ENCODE results near the gene GEMIN8.

GEMIN8 gene

DNA sequence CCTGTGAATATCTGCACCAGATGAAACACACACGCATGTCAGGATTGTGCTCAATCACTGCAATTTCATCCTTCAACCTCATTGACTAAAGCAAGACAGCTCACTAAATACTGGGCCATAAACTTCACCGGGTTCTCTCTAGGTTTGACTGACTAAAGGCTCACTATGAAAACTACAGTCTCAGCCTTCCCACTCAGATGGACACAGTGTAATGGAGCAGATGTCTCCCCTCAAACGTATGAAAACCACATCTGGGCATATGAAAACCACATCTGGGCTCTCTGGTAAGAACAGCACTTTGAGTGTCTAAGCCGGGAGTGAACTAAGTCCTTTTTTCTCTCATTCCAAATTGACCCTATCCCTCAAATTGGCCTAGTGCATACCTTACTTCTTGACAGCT lies 15.2 kb downstream of the GEMIN8 start:
- Histone ChIP-seq H3K4me3 (ENCODE audit: low read length) (no peak overlapping the region), H3K9ac (ENCODE audit: low read depth, low read length) (no peak overlapping the region), H3K27me3 (ENCODE audit: insufficient read depth, low read length) (no peaks in the 10 kb centered on the region), H3K4me1 (ENCODE audit: insufficient read depth, low read length) (no peaks in the 10 kb centered on the region), H3K36me3 (ENCODE audit: insufficient read depth, low read depth, low read length) (peaks cover 18% of the 10 kb centered on the region), H3K27ac (ENCODE audit: low read length) (no peak overlapping the region), H3K9me3 (ENCODE audit: insufficient read depth, low read depth, low read length) (no peaks in the 10 kb centered on the region)

DNA sequence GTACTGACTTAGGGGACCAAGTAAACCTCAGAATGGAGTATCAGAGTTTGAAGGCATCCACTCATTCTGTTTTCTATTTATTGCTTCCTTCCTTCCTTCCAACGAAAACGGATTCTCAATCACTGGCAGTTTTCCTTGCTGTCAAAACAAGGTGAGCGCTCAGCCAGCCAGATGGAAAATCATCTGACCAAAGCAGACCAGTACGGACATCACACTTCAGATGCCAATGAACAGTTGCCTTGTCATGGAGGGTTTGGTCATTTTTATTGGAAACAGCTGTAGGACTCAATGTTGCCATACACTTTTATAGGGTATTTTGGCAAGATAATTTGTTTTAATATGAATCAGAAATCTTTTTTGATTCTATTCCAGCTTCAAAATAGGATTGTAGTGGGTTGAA lies 16.6 kb downstream of the GEMIN8 start:
- no peak overlapping the region for H3K27ac ChIP-seq (ENCODE audit: low read length)
- H3K9ac ChIP-seq (ENCODE audit: low read depth, low read length), result no peak overlapping the region
- H3K4me3 ChIP-seq (ENCODE audit: low read length), result no peak overlapping the region
- peaks cover 15% of the 10 kb centered on the region for H3K36me3 ChIP-seq (ENCODE audit: insufficient read depth, low read depth, low read length)
- H3K27me3 ChIP-seq (ENCODE audit: insufficient read depth, low read length), result no peaks in the 10 kb centered on the region
- no peaks in the 10 kb centered on the region for H3K9me3 ChIP-seq (ENCODE audit: insufficient read depth, low read depth, low read length)
- no peaks in the 10 kb centered on the region for H3K4me1 ChIP-seq (ENCODE audit: insufficient read depth, low read length)

DNA sequence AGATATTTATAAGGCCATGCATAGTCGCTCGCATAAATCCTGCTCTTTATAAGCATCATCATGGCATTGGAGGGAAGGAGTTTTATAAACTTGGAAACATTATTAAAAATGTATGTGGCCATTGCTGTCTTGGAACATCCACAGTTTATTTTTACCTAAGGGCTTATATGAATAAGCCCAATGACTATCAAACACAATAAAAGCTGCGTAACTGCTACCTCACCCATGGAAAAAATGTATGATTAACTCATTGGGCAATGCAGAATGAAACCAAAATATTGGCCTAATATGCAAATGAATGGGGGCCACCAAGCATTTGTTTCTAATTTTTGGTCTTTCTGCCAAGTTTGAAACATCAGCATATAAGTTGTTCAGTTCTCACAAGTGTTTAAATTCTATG lies 19.1 kb downstream of the GEMIN8 start:
- H3K27me3 ChIP-seq (ENCODE audit: insufficient read depth, low read length), result no peaks in the 10 kb centered on the region
- no peaks in the 10 kb centered on the region for H3K4me1 ChIP-seq (ENCODE audit: insufficient read depth, low read length)
- no peak overlapping the region for H3K27ac ChIP-seq (ENCODE audit: low read length)
- H3K9ac ChIP-seq (ENCODE audit: low read depth, low read length), result no peak overlapping the region
- no peaks in the 10 kb centered on the region for H3K9me3 ChIP-seq (ENCODE audit: insufficient read depth, low read depth, low read length)
- no peak overlapping the region for H3K4me3 ChIP-seq (ENCODE audit: low read length)
- H3K36me3 ChIP-seq (ENCODE audit: insufficient read depth, low read depth, low read length), result 0 out of 2 replicates have a peak, but pooled peaks cover 3% of the 10 kb centered on the region

DNA sequence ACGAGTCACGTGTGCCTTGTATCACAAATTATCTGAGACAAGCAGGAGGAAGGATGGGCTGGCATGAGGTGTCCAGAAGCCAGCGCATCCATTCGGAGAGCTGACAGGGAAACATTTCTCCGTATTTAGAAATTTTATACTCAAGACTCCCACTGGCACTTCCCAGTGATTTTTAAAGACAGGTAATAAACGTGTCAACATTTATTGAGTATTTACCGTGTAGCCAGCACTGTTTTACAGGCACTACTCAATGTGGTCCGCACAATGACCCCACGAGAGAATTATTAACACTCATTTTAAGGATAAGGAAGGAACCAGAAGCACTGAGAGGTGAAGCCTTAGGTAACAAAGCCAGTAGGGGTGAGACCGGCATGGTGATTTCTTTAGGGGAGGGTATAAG lies 23.2 kb downstream of the GEMIN8 start:
- Histone ChIP-seq H3K36me3 (ENCODE audit: insufficient read depth, low read depth, low read length) (0 out of 2 replicates have a peak, but pooled peaks cover 3% of the 10 kb centered on the region), H3K27ac (ENCODE audit: low read length) (no peak overlapping the region), H3K4me1 (ENCODE audit: insufficient read depth, low read length) (no peaks in the 10 kb centered on the region), H3K9ac (ENCODE audit: low read depth, low read length) (no peak overlapping the region), H3K9me3 (ENCODE audit: insufficient read depth, low read depth, low read length) (no peaks in the 10 kb centered on the region), H3K27me3 (ENCODE audit: insufficient read depth, low read length) (no peaks in the 10 kb centered on the region), H3K4me3 (ENCODE audit: low read length) (no peak overlapping the region)

DNA sequence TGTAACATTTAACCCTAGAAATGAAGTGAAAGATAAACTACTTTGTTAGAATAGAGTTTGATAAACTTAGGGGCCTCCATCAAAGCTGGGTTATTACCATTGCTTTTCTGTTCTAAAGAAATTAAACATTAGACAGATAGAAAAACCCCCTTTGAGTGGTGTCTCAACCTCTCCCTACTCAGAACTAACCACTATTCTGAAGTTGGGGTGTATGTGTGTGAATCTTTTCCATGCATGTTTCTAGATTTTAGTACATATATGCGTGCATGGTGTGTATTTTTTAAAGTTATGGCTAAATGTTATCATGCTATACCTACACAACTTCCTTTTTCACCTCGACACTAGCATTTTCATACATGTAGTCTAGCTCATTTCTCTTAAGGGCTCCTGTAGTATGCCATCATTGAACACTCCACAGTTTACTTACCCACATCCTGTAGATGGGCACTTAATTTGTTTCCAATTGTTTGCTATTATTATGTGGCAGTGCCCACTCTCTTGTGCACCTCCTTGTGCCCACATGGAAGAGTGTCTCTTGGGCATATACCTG lies 25.7 kb downstream of the GEMIN8 start:
- Histone ChIP-seq H3K27ac (ENCODE audit: low read length) (no peak overlapping the region), H3K4me1 (ENCODE audit: insufficient read depth, low read length) (no peaks in the 10 kb centered on the region), H3K9ac (ENCODE audit: low read depth, low read length) (no peak overlapping the region), H3K9me3 (ENCODE audit: insufficient read depth, low read depth, low read length) (no peaks in the 10 kb centered on the region), H3K4me3 (ENCODE audit: low read length) (no peak overlapping the region), H3K36me3 (ENCODE audit: insufficient read depth, low read depth, low read length) (0 out of 2 replicates have a peak, but pooled peaks cover 3% of the 10 kb centered on the region), H3K27me3 (ENCODE audit: insufficient read depth, low read length) (no peaks in the 10 kb centered on the region)

DNA sequence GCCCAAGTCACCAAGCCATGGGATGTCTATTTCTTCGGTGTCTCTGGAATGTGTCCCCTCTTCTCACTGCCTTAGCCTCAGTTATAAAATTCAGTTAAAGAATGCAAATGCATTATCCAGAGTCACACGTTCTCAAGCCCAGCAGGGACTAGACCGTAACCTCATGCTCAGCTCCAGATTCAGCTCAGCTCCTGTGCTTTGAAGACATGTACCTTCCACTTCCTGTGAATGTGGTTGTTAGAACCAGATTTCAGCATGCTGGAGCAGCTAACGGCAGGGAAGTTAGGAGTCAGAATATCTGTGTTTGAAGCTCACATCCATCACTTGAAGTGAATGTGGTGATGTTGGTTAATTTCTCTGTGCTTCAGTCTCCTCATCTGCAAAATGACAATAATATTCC lies 26.7 kb downstream of the GEMIN8 start:
- H3K4me3 ChIP-seq (ENCODE audit: low read length), result no peak overlapping the region
- H3K36me3 ChIP-seq (ENCODE audit: insufficient read depth, low read depth, low read length), result no peaks in the 10 kb centered on the region
- no peaks in the 10 kb centered on the region for H3K9me3 ChIP-seq (ENCODE audit: insufficient read depth, low read depth, low read length)
- no peak overlapping the region for H3K27ac ChIP-seq (ENCODE audit: low read length)
- no peak overlapping the region for H3K9ac ChIP-seq (ENCODE audit: low read depth, low read length)
- no peaks in the 10 kb centered on the region for H3K4me1 ChIP-seq (ENCODE audit: insufficient read depth, low read length)
- no peaks in the 10 kb centered on the region for H3K27me3 ChIP-seq (ENCODE audit: insufficient read depth, low read length)

DNA sequence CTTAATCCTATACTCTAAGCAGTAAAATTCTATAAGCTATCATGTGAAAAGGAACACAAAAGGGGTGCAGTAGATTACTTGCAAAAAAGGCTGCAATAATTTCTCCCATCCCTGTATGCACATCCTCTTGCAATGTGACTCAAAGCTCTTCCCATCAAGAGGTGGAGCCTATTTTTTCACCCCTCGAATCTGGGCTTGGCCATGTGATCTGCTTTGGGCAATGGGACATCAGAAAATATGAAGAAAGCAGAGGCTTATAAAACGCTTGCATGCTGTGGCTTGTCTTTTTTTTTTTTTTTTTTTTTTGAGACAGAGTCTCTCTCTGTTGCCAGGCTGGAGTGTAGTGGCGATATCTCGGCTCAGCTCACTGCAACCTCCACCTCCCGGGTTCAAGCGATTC lies 33.0 kb downstream of the GEMIN8 start:
- Histone ChIP-seq H3K9ac (ENCODE audit: low read depth, low read length) (no peak overlapping the region), H3K36me3 (ENCODE audit: insufficient read depth, low read depth, low read length) (no peaks in the 10 kb centered on the region), H3K4me3 (ENCODE audit: low read length) (no peak overlapping the region), H3K27me3 (ENCODE audit: insufficient read depth, low read length) (no peaks in the 10 kb centered on the region), H3K4me1 (ENCODE audit: insufficient read depth, low read length) (no peaks in the 10 kb centered on the region), H3K9me3 (ENCODE audit: insufficient read depth, low read depth, low read length) (no peaks in the 10 kb centered on the region), H3K27ac (ENCODE audit: low read length) (no peak overlapping the region)

DNA sequence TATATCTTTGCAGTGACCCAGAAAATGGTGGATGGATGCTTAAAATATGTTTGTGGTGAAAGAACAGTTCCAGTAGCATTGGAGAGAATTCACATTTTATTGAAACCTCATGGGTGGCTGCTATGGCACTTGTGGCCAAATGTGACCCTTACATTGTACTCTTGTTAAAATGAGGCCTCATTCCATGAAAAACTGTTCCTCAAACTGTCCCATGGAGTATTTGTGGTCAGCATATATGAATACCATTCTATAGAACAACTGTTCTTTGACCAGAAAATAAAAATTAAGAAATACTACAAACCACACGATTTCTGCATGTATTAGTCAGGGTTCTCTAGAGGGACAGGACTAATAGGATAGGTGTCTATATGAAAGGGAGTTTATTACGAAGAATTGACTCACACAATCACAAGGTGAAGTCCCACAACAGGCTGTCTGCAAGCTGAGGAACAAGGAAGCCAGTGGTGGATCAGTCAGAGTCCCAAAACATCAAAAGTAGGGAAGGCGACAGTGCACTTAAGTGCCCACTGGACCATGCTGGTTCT lies 35.1 kb downstream of the GEMIN8 start:
- H3K36me3 ChIP-seq (ENCODE audit: insufficient read depth, low read depth, low read length), result no peaks in the 10 kb centered on the region
- no peak overlapping the region for H3K27ac ChIP-seq (ENCODE audit: low read length)
- H3K27me3 ChIP-seq (ENCODE audit: insufficient read depth, low read length), result no peaks in the 10 kb centered on the region
- H3K4me3 ChIP-seq (ENCODE audit: low read length), result no peak overlapping the region
- H3K9ac ChIP-seq (ENCODE audit: low read depth, low read length), result no peak overlapping the region
- no peaks in the 10 kb centered on the region for H3K4me1 ChIP-seq (ENCODE audit: insufficient read depth, low read length)
- H3K9me3 ChIP-seq (ENCODE audit: insufficient read depth, low read depth, low read length), result no peaks in the 10 kb centered on the region

DNA sequence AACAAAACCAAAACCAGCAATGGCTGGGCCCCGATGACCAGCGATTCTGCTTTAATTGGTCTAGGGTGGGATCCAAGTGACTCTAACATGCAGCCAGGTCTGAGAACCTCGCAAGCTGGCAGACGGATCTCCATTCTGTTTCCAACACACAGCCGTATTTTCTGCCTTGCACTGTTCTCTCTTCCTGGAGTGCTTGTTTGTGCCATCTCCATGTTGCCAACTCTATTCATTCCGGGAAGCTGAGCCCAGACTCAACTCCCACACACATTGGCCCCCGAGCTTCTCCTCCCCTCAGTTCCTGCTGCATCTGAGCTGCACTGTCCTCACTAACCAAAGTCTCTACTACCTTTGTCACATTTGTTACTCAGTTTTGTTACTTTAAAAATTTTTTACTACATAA lies 35.6 kb downstream of the GEMIN8 start:
- Histone ChIP-seq H3K27me3 (ENCODE audit: insufficient read depth, low read length) (no peaks in the 10 kb centered on the region), H3K4me3 (ENCODE audit: low read length) (no peak overlapping the region), H3K27ac (ENCODE audit: low read length) (no peak overlapping the region), H3K9ac (ENCODE audit: low read depth, low read length) (no peak overlapping the region), H3K36me3 (ENCODE audit: insufficient read depth, low read depth, low read length) (no peaks in the 10 kb centered on the region), H3K4me1 (ENCODE audit: insufficient read depth, low read length) (no peaks in the 10 kb centered on the region), H3K9me3 (ENCODE audit: insufficient read depth, low read depth, low read length) (no peaks in the 10 kb centered on the region)

DNA sequence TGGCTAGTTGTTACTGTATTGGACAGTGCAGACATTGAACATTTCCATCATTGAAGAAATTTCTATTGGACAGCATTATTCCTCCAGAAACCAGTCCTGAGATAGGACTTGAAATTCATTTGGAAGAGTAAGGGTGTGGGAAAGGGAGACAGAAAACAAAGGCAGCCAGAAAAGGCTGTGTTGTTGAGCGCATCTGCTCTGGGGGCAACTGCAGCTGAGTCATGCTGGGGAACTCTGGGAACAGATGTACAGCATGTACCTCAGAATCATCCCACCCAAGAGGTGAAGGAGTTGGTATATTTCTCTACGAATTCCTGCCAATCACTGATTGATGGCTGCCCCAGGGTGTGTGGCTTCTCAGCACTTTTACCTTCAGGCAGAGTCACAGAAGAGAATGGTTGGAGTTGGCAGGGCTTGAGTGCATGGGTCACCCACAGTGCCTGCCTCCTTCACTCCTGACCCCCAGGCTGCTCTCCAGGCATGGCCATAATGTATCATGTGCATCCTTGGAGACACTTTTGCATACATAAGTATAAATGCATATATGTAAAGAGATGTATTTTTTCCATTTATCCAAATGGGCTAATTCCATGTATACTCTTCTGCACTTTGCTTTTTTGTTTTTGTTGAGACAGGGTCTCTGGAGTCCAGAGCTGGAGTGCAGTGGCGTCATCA lies 39.4 kb downstream of the GEMIN8 start:
- Histone ChIP-seq H3K4me1 (ENCODE audit: insufficient read depth, low read length) (no peaks in the 10 kb centered on the region), H3K9ac (ENCODE audit: low read depth, low read length) (no peak overlapping the region), H3K9me3 (ENCODE audit: insufficient read depth, low read depth, low read length) (no peaks in the 10 kb centered on the region)

DNA sequence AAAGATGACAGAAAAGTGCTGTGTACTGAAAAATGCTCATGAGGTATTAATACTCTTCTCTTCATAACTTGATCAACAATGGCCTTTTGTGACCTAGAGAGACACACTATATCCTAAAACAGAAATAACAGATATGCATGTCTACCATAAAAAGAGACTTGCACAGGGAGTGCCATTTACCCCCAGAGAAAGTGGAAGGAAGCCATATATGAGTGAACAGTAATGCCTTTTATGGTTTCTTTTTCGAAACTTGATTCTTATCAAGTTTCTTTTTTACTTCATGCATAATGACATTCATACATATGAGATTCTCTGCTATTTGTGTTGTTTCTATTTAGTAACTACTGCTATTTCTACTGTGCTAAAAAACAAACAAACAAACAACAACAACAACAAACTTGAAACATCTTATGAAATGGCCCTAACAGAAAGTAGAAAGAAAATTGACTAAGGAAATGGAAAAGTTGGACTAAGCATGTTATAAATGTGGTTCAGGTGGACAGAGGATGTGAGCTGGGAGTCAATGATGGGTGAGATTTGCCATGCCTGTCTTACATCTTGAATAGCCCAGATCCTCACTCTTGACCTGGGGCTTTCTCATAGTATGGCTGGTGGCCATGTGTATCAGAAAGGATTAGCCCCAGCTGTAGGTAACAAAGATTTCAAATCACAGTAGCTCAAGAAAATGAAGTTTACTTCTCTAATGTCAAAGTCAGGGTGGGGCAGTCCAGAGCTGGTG lies 43.8 kb downstream of the GEMIN8 start:
- no peak overlapping the region for H3K27ac ChIP-seq (ENCODE audit: low read length)
- H3K36me3 ChIP-seq (ENCODE audit: insufficient read depth, low read depth, low read length), result no peaks in the 10 kb centered on the region
- no peaks in the 10 kb centered on the region for H3K9me3 ChIP-seq (ENCODE audit: insufficient read depth, low read depth, low read length)
- H3K4me3 ChIP-seq (ENCODE audit: low read length), result no peak overlapping the region
- H3K4me1 ChIP-seq (ENCODE audit: insufficient read depth, low read length), result no peaks in the 10 kb centered on the region
- H3K27me3 ChIP-seq (ENCODE audit: insufficient read depth, low read length), result no peaks in the 10 kb centered on the region
- H3K9ac ChIP-seq (ENCODE audit: low read depth, low read length), result no peak overlapping the region

More for the DNA sequence above, 39.4 kb downstream of the GEMIN8 start:
- H3K4me3 ChIP-seq (ENCODE audit: low read length), result no peak overlapping the region
- no peaks in the 10 kb centered on the region for H3K27me3 ChIP-seq (ENCODE audit: insufficient read depth, low read length)
- H3K36me3 ChIP-seq (ENCODE audit: insufficient read depth, low read depth, low read length), result no peaks in the 10 kb centered on the region
- no peak overlapping the region for H3K27ac ChIP-seq (ENCODE audit: low read length)

DNA sequence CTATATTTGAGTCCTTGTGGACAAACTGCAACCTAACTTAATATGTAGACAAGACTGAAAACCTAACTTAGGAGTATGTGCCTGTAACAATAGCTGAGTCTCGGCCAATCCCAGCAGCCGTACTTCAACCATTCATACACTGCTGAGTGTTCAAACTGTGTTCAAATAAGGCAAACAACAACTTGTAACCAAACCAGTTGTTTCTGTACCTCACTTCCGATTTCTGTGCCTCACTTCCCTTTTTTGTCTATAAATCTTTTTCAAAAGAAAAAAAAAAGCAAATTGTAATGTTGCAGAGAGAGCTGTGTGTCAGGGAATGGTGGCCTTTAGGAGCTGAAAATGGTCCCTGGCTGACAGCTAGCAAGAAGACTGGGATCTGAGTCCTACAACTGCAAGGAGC lies 46.0 kb downstream of the GEMIN8 start:
- no peak overlapping the region for H3K4me3 ChIP-seq (ENCODE audit: low read length)
- no peaks in the 10 kb centered on the region for H3K9me3 ChIP-seq (ENCODE audit: insufficient read depth, low read depth, low read length)
- no peaks in the 10 kb centered on the region for H3K4me1 ChIP-seq (ENCODE audit: insufficient read depth, low read length)
- no peaks in the 10 kb centered on the region for H3K27me3 ChIP-seq (ENCODE audit: insufficient read depth, low read length)
- H3K27ac ChIP-seq (ENCODE audit: low read length), result no peak overlapping the region
- no peaks in the 10 kb centered on the region for H3K36me3 ChIP-seq (ENCODE audit: insufficient read depth, low read depth, low read length)
- H3K9ac ChIP-seq (ENCODE audit: low read depth, low read length), result no peak overlapping the region

Data from iPS-20b (cell line).